GM12878 (cell line): Measurements from ENCODE around the gene PITPNM2. TPM values are rescaled to one million over a fixed set of nuclear protein-coding genes. Genes with fewer than 3 reads are reported as not detected.

Experiments used
- ATAC-seq: fragments of 200-7000 bp; cut with Tn5 transposase; 3 replicates; pipeline ENCODE4 v1.9.1; 2020; ENCODE audit warnings: mild to moderate bottlenecking, moderate library complexity
- BruUV-seq: library from RNA; stranded (reverse); fragments of 400-500 nt; replicated peaks from 2 replicates; lab custom pipeline; 2021; lab: Mats Ljungman, UMichigan
- CTCF ChIA-PET: fragments of 300-600 bp; sonication (Branson Sonifier 250); formaldehyde crosslinking; extraction: SDS; loops from one replicate; lab custom pipeline; 2021; ENCODE audit warnings: inconsistent platforms; lab: Yijun Ruan, JAX
- POLR2A ChIA-PET: fragments of 350-600 bp; formaldehyde crosslinking; extraction: SDS; loops from one replicate; lab custom pipeline; 2021; ENCODE audit warnings: inconsistent platforms; lab: Charles Lee
- RAD21 ChIA-PET: fragments of 300-600 bp; sonication (Branson Sonifier 250); formaldehyde crosslinking; loops from one replicate; lab custom pipeline; 2023; ENCODE audit warnings: antibody characterized with exemption; ENCODE audit not compliant: unreplicated experiment; lab: Charles Lee
- SMC1A ChIA-PET: fragments of 300-600 bp; sonication (Branson Sonifier 250); formaldehyde crosslinking; loops from one replicate; lab custom pipeline; 2023; ENCODE audit not compliant: unreplicated experiment, uncharacterized antibody; lab: Charles Lee
- DNase-seq: peaks from one replicate; pipeline ENCODE4 v3.0.0-alpha.2; 2011; ENCODE audit warnings: low read depth, low spot score
- FAIRE-seq: peaks from 3 replicates; lab custom pipeline; 2011; peaks lifted over from hg19 to GRCh38; lab: Jason Lieb, UNC
- H2AFZ ChIP-seq: 2 replicates; pipeline ENCODE4 v1.6.0; 2011; ENCODE audit warnings: low read depth, low read length, control low read depth; ENCODE audit not compliant: control insufficient read depth
- H3K27ac ChIP-seq: 2 replicates; pipeline ENCODE4 v1.5.1; 2011; ENCODE audit warnings: control low read depth; ENCODE audit not compliant: control insufficient read depth, insufficient read depth
- H3K27me3 ChIP-seq, 2 experiments: replicated peaks in 1 of 2; 2 replicates each; pipeline versions ENCODE4 v1.6.0 to v1.6.1; 2011; ENCODE audit warnings: low read length in 1 of 2; ENCODE audit not compliant: control insufficient read depth in 2 of 2, insufficient read depth in 2 of 2
- H3K36me3 ChIP-seq, 2 experiments: 2 replicates each; pipeline ENCODE4 v1.5.1; 2011; ENCODE audit warnings: low read length in 1 of 2; ENCODE audit not compliant: control insufficient read depth in 2 of 2, insufficient read depth in 2 of 2
- H3K4me1 ChIP-seq: 2 replicates; pipeline ENCODE4 v1.6.1; 2011; ENCODE audit warnings: mild to moderate bottlenecking, low read length, moderate library complexity, mixed read lengths; ENCODE audit not compliant: control insufficient read depth, insufficient read depth
- H3K4me2 ChIP-seq: 2 replicates; pipeline ENCODE4 v1.6.0; 2011; ENCODE audit warnings: control low read depth; ENCODE audit not compliant: control insufficient read depth, insufficient read depth
- H3K4me3 ChIP-seq: fragments of 200-600 bp; sonication (generic); 2 replicates; pipeline ENCODE4 v1.5.1; 2016
- H3K79me2 ChIP-seq: 2 replicates; pipeline ENCODE4 v1.6.0; 2011; ENCODE audit warnings: low read length; ENCODE audit not compliant: control insufficient read depth, insufficient read depth
- H3K9ac ChIP-seq: 2 replicates; pipeline ENCODE4 v1.8.0; 2011; ENCODE audit warnings: low read length, control low read depth, mixed read lengths; ENCODE audit not compliant: control insufficient read depth, insufficient read depth
- H3K9me3 ChIP-seq: replicated peaks from 3 replicates; pipeline ENCODE4 v1.5.1; 2011; ENCODE audit warnings: mild to moderate bottlenecking, low read length; ENCODE audit not compliant: control insufficient read depth, insufficient read depth
- H4K20me1 ChIP-seq: 2 replicates; pipeline ENCODE4 v1.6.0; 2011; ENCODE audit not compliant: control insufficient read depth, insufficient read depth
- ATF3 ChIP-seq: IDR thresholded peaks from 2 replicates; pipeline ENCODE4 v1.6.1; 2011; ENCODE audit warnings: low read depth, mild to moderate bottlenecking, low read length, moderate library complexity, borderline replicate concordance; ENCODE audit errors: extremely low read depth
- BMI1 ChIP-seq: fragments of 450-650 bp; IDR thresholded peaks from 2 replicates; pipeline ENCODE4 v1.6.1; 2016; ENCODE audit warnings: mild to moderate bottlenecking, moderate library complexity, borderline replicate concordance
- CREM ChIP-seq: IDR thresholded peaks from 2 replicates; pipeline ENCODE4 v1.6.1; 2014; ENCODE audit warnings: antibody characterized with exemption, low read depth
- E2F8 ChIP-seq: fragments of 450-650 bp; IDR thresholded peaks from 2 replicates; pipeline ENCODE4 v1.6.1; 2018; ENCODE audit warnings: mild to moderate bottlenecking, low read depth, moderate library complexity; ENCODE audit not compliant: partially characterized antibody
- HDAC2 ChIP-seq: fragments of 200-600 bp; sonication (generic); IDR thresholded peaks from 2 replicates; pipeline ENCODE4 v1.6.1; 2017
- MEF2B ChIP-seq: fragments of 450-650 bp; IDR thresholded peaks from 2 replicates; pipeline ENCODE4 v1.6.1; 2018; ENCODE audit warnings: mild to moderate bottlenecking, moderate library complexity; ENCODE audit not compliant: partially characterized antibody, poor library complexity, severe bottlenecking
- POLR2AphosphoS5 ChIP-seq: IDR thresholded peaks from 2 replicates; pipeline ENCODE4 v1.6.1; 2011; ENCODE audit warnings: mild to moderate bottlenecking, low read length, inconsistent platforms
- RELA ChIP-seq: fragments of 450-650 bp; IDR thresholded peaks from 2 replicates; pipeline ENCODE4 v1.8.0; 2014; ENCODE audit warnings: borderline replicate concordance; ENCODE audit not compliant: partially characterized antibody
- SMAD5 ChIP-seq: IDR thresholded peaks from 2 replicates; pipeline ENCODE4 v1.6.1; 2016; ENCODE audit warnings: antibody characterized with exemption, low read depth
- TCF3 ChIP-seq: IDR thresholded peaks from 2 replicates; pipeline ENCODE4 v1.6.1; 2012; ENCODE audit warnings: low read depth, mild to moderate bottlenecking, low read length, borderline replicate concordance; ENCODE audit not compliant: insufficient read depth
- ZNF274 ChIP-seq: IDR thresholded peaks from one replicate; pipeline ENCODE4 v1.8.0; 2011; ENCODE audit not compliant: insufficient read length, insufficient read depth
- ZZZ3 ChIP-seq: IDR thresholded peaks from 2 replicates; pipeline ENCODE4 v1.6.1; 2011; ENCODE audit warnings: low read depth; ENCODE audit not compliant: control insufficient read depth, insufficient read length
- WGBS: methylation state at CpG from one replicate; pipeline ENCODE4 v1.1.6; 2016; ENCODE audit warnings: low lambda C conversion rate; ENCODE audit not compliant: insufficient replicate concordance, insufficient coverage; ENCODE audit errors: missing lambda C conversion rate; 5-methylcytosine and 5-hydroxymethylcytosine counted together
- in situ Hi-C: fragments of 300-500 bp; cut with MboI; formaldehyde crosslinking; loops from 9 replicates; pipeline ENCODE4 v1.14.3; 2018; ENCODE audit warnings: mixed read lengths
- intact Hi-C: fragments of 100-400 bp; cut with micrococcal nuclease; formaldehyde crosslinking; loops from one replicate; pipeline ENCODE4 v1.14.2; 2022; ENCODE audit not compliant: unreplicated experiment
- polyA plus RNA-seq, 11 experiments: library from polyadenylated mRNA; depleted of rRNA in 4 of 11; unstranded in 6 of 11; stranded (reverse) in 5 of 11; fragments of >200 nt; fragmentation: Nextera tagmentation in 4 of 11; fragmentation: Illumina TruSeq in 1 of 11; extraction: Ambion mirVana in 4 of 11; extraction: Trizol in 1 of 11; gene quantifications; 1 replicate in 1 of 11; 2 replicates in 10 of 11; pipeline versions ENCODE4 v1.2.1 to v1.2.3, GENCODE V29; 2011 to 2016; ENCODE audit warnings: inconsistent platforms in 2 of 11, missing spikeins in 2 of 11, low read depth in 1 of 11
- total RNA-seq, 4 experiments: library from RNA; depleted of rRNA in 3 of 4; stranded (reverse); fragments of >200 nt in 3 of 4; fragmentation: Illumina TruSeq in 1 of 4; extraction: Trizol in 1 of 4; gene quantifications; 2 replicates each; pipeline versions ENCODE4 v1.2.1 to v1.2.3, GENCODE V29; 2013 to 2021
- TF ChIP-seq, protein P1 (sequence below): fragments of 450-650 bp; IDR thresholded peaks from 2 replicates; pipeline ENCODE4 v1.6.1; 2017; ENCODE audit warnings: mild to moderate bottlenecking

Gene PITPNM2
- total and polyA plus RNA-seq, 10 of the 15 experiments (the other 5 are each of a cell fraction or from before 2014, with no cell fraction given) = 0.03 to 1.0 (median 0.24) TPM; not detected in 1

DNA sequence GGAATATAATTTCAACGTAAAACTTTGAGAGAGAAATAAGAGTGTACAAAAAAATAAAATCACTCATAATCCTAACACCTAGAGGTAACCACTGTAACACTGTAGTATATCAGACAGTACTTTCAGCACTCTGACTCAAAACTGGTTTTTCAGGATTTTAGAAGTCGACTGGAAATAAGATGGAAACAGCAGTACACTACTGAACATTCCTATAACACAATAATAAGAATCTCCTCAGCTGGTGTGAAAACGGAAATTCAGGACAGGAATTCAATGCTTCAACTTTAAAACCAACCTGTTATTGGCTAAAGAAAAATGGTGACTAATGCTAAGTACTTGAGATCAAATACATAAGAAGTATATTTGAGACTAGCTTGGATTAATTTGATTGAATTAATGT is 12.3 kb upstream of the PITPNM2 start:
- DNase-seq (no peak), FAIRE-seq (no peak), ATAC-seq (no peak)
- H3K27me3 ChIP-seq = no peaks in the 10 kb centered on the region
- 0 out of 2 replicates have a peak, but pooled peaks cover 4% of the 10 kb centered on the region for H3K4me1 ChIP-seq
- 15% methylated on average over 3 of the region's 3 CpGs for WGBS
- CTCF ChIA-PET = interaction anchor here (0.7 kb wide), 2 partner anchors 57 to 75 kb away, joined by 3 read pairs; no protein-coding TSS in a partner anchor
- in situ Hi-C loops = no loop called here
- TF ChIP-seq, protein P1, sequence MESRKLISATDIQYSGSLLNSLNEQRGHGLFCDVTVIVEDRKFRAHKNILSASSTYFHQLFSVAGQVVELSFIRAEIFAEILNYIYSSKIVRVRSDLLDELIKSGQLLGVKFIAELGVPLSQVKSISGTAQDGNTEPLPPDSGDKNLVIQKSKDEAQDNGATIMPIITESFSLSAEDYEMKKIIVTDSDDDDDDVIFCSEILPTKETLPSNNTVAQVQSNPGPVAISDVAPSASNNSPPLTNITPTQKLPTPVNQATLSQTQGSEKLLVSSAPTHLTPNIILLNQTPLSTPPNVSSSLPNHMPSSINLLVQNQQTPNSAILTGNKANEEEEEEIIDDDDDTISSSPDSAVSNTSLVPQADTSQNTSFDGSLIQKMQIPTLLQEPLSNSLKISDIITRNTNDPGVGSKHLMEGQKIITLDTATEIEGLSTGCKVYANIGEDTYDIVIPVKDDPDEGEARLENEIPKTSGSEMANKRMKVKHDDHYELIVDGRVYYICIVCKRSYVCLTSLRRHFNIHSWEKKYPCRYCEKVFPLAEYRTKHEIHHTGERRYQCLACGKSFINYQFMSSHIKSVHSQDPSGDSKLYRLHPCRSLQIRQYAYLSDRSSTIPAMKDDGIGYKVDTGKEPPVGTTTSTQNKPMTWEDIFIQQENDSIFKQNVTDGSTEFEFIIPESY = no peak
- TF ChIP-seq POLR2AphosphoS5 (no peak), HDAC2 (no peak), MEF2B (no peak), SMAD5 (no peak), CREM (no peak), ZNF274 (no peak), TCF3 (no peak), ATF3 (no peak), BMI1 (no peak), ZZZ3 (no peak), E2F8 (no peak), RELA (no peak)
- no peaks in the 10 kb centered on the region for H3K9me3 ChIP-seq
- RAD21 ChIA-PET = no interaction called here
- no peaks in the 10 kb centered on the region for H4K20me1 ChIP-seq
- POLR2A ChIA-PET = no interaction called here
- H2AFZ ChIP-seq = no peak overlapping the region
- no peak overlapping the region for H3K4me2 ChIP-seq
- SMC1A ChIA-PET = interaction anchor here (1.2 to 2.4 kb wide), 3 partner anchors 11 to 75 kb away, joined by 3 to 9 read pairs (median 4); no protein-coding TSS in a partner anchor
- no peak overlapping the region for H3K4me3 ChIP-seq
- BruUV-seq = no TSS peak
- intact Hi-C loops = no loop called here
- no peaks in the 10 kb centered on the region for H3K79me2 ChIP-seq
- H3K36me3 ChIP-seq = peaks cover 3 to 6% of the 10 kb centered on the region in 2 experiments; a peak in 2 of 4 replicates
- H3K27ac ChIP-seq = no peak overlapping the region
- H3K9ac ChIP-seq = no peak overlapping the region
